ENCODE results near the gene PLXDC2.

- TF ChIP-seq CTCF (IDR thresholded peaks at IDR 0.05) (no peak), POLR2A (IDR thresholded peaks at IDR 0.05) (no peak)
Measured at GRCh38 chr10:19826712-19827111, 10.5 kb downstream of the PLXDC2 start.
